ENCODE measurements around the gene ERC1.
A peak's percentile ranks its signal among the peaks of the same experiment; 100 is the strongest.
"Not testable (repeated sequence)": the region's sequence is repeated elsewhere in the genome, so short reads cannot be mapped to it uniquely, and the experiment has no call there.

Gene ERC1

GRCh38 chr12:1302201-1302870, 311.3 kb downstream of the ERC1 start:
- DNase-seq = no peak

- no peak for DNase-seq
Measured at GRCh38 chr12:1305063-1305434, 314.0 kb downstream of the ERC1 start.

GRCh38 chr12:1305791-1306500, 314.9 kb downstream of the ERC1 start:
- no peak for DNase-seq

GRCh38 chr12:1306817-1307216, 315.8 kb downstream of the ERC1 start:
- DNase-seq = no peak

GRCh38 chr12:1307796-1308195, 316.8 kb downstream of the ERC1 start:
- DNase-seq = no peak

- DNase-seq = no peak
Measured at GRCh38 chr12:1309613-1310012, 318.6 kb downstream of the ERC1 start.

- DNase-seq = no peak
Measured at GRCh38 chr12:1310653-1311052, 319.6 kb downstream of the ERC1 start.

- DNase-seq = no peak
Measured at GRCh38 chr12:1311145-1311544, 320.1 kb downstream of the ERC1 start.

GRCh38 chr12:1313906-1314305, 322.9 kb downstream of the ERC1 start:
- DNase-seq = no peak

GRCh38 chr12:1314523-1314922, 323.5 kb downstream of the ERC1 start:
- DNase-seq = no peak

GRCh38 chr12:1316991-1317390, 326.0 kb downstream of the ERC1 start:
- DNase-seq = not testable (repeated sequence)

- DNase-seq = peak; percentile 95
Measured at GRCh38 chr12:1318327-1319031, 327.5 kb downstream of the ERC1 start.

- DNase-seq = no peak
Measured at GRCh38 chr12:1319212-1319611, 328.2 kb downstream of the ERC1 start.

GRCh38 chr12:1320021-1320420, 329.0 kb downstream of the ERC1 start:
- DNase-seq = no peak

- no peak for DNase-seq
Measured at GRCh38 chr12:1322821-1323220, 331.8 kb downstream of the ERC1 start.

GRCh38 chr12:1324099-1324498, 333.1 kb downstream of the ERC1 start:
- no peak for DNase-seq

- no peak for DNase-seq
Measured at GRCh38 chr12:1324910-1325309, 333.9 kb downstream of the ERC1 start.

GRCh38 chr12:1325666-1326065, 334.6 kb downstream of the ERC1 start:
- no peak for DNase-seq

- no peak for DNase-seq
Measured at GRCh38 chr12:1326258-1326657, 335.2 kb downstream of the ERC1 start.

- no peak for DNase-seq
Measured at GRCh38 chr12:1328391-1328790, 337.4 kb downstream of the ERC1 start.

GRCh38 chr12:1329784-1330476, 338.9 kb downstream of the ERC1 start:
- DNase-seq = no peak

- DNase-seq = no peak
Measured at GRCh38 chr12:1330477-1330827, 339.4 kb downstream of the ERC1 start.

- DNase-seq = no peak
Measured at GRCh38 chr12:1332327-1332726, 341.3 kb downstream of the ERC1 start.

Data from DMS153 (cell line).